ENCODE results near the gene AARS1.

DNA sequence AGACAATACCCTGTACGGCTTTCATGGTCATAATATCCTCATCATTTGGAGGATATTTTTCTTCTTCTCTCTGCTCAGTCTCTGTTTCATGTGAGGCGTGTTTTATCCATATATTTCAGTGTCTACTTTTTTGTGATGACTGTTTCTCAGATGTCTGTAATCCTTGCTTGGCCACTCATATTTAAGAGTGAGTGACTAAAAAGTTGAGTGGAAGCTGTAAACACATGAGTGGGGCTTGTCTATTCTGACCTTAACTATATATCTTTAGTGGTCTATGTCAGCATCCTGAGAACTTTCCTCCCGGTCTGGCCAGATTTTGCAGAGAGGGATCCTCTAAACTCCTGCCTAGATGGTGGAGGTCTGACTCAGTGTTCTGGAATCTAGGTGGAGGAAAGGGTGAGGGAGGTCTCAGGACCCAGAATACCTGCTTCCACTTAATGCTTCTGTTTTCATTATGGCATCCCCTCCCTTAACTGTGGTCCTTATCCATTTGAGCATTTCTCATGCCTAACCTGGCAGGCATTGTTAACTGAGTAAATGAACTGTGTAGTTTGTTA, 15.7 kb upstream of the AARS1 start:
- TF ChIP-seq, protein P1, sequence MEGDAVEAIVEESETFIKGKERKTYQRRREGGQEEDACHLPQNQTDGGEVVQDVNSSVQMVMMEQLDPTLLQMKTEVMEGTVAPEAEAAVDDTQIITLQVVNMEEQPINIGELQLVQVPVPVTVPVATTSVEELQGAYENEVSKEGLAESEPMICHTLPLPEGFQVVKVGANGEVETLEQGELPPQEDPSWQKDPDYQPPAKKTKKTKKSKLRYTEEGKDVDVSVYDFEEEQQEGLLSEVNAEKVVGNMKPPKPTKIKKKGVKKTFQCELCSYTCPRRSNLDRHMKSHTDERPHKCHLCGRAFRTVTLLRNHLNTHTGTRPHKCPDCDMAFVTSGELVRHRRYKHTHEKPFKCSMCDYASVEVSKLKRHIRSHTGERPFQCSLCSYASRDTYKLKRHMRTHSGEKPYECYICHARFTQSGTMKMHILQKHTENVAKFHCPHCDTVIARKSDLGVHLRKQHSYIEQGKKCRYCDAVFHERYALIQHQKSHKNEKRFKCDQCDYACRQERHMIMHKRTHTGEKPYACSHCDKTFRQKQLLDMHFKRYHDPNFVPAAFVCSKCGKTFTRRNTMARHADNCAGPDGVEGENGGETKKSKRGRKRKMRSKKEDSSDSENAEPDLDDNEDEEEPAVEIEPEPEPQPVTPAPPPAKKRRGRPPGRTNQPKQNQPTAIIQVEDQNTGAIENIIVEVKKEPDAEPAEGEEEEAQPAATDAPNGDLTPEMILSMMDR (IDR thresholded peaks at IDR 0.05; ENCODE audit: poor library complexity), result no peak
- TF ChIP-seq EZH2phosphoT487 (IDR thresholded peaks at IDR 0.05; ENCODE audit: low read depth, severe bottlenecking, unreplicated experiment), result no peak

Data from hepatocyte (in vitro differentiated cells).